CD4-positive, CD25-positive, alpha-beta regulatory T cell (primary cell): Measurements from ENCODE around the gene APH1B. TPM values are rescaled to one million over a fixed set of nuclear protein-coding genes. Genes with fewer than 3 reads are reported as not detected.

Experiments
- ATAC-seq, 2 donors: fragments of 150-1000 bp; cut with Tn5 transposase; one replicate each; pipeline ENCODE4 v1.10.0; 2021; ENCODE audit warnings: low read depth in 2 of 2, moderate number of reproducible peaks in 2 of 2, moderate library complexity in 1 of 2
- DNase-seq, 3 donors: peaks; one replicate each; pipeline versions ENCODE4 v3.0.0 to v3.0.0-alpha.2; 2012 to 2022; ENCODE audit warnings: mixed read lengths in 1 of 3
- H3K27ac ChIP-seq: one replicate; pipeline ENCODE4 v1.7.0; 2013; ENCODE audit warnings: mild to moderate bottlenecking, low read length; ENCODE audit not compliant: insufficient read depth, poor library complexity, severe bottlenecking
- H3K27me3 ChIP-seq: one replicate; pipeline ENCODE4 v1.7.0; 2013; ENCODE audit warnings: low read length; ENCODE audit not compliant: control insufficient read depth, insufficient read depth
- H3K36me3 ChIP-seq: one replicate; pipeline ENCODE4 v1.7.0; 2013; ENCODE audit warnings: mild to moderate bottlenecking, low read length, moderate library complexity; ENCODE audit not compliant: control insufficient read depth, insufficient read depth
- H3K4me1 ChIP-seq: 2 replicates; pipeline ENCODE4 v1.7.0; 2013; ENCODE audit warnings: mild to moderate bottlenecking, low read length; ENCODE audit not compliant: insufficient read depth, control insufficient read depth, poor library complexity, severe bottlenecking
- H3K4me3 ChIP-seq: one replicate; pipeline ENCODE4 v1.7.0; 2013; ENCODE audit warnings: low read depth, mild to moderate bottlenecking, low read length, moderate library complexity
- H3K9me3 ChIP-seq, 2 experiments: 1 replicate in 1 of 2; 2 replicates in 1 of 2; pipeline ENCODE4 v1.7.0; 2013; ENCODE audit warnings: low read length in 2 of 2, mild to moderate bottlenecking in 1 of 2, moderate library complexity in 1 of 2; ENCODE audit not compliant: control insufficient read depth in 2 of 2
- H3K27ac Mint-ChIP-seq, 3 donors: one replicate each; pipeline ENCODE4 v1.8.0; 2020 to 2022; ENCODE audit warnings: mild to moderate bottlenecking in 3 of 3, mixed read lengths in 3 of 3, moderate library complexity in 2 of 3
- H3K27me3 Mint-ChIP-seq: one replicate; pipeline ENCODE4 v1.8.0; 2022; ENCODE audit warnings: mild to moderate bottlenecking, mixed read lengths
- H3K36me3 Mint-ChIP-seq: one replicate; pipeline ENCODE4 v1.8.0; 2020; ENCODE audit warnings: mixed read lengths
- H3K4me1 Mint-ChIP-seq, 4 donors: one replicate each; pipeline ENCODE4 v1.8.0; 2020 to 2022; ENCODE audit warnings: mixed read lengths in 4 of 4, mild to moderate bottlenecking in 1 of 4
- H3K4me3 Mint-ChIP-seq, 4 donors: one replicate each; pipeline ENCODE4 v1.8.0; 2020 to 2022; ENCODE audit warnings: mild to moderate bottlenecking in 4 of 4, mixed read lengths in 4 of 4, moderate library complexity in 3 of 4
- H3K9me3 Mint-ChIP-seq, 7 donors: one replicate each; pipeline ENCODE4 v1.8.0; 2020 to 2022; ENCODE audit warnings: mixed read lengths in 7 of 7, mild to moderate bottlenecking in 3 of 7, moderate library complexity in 2 of 7
- polyA plus RNA-seq, 4 donors: library from polyadenylated mRNA; unstranded; fragments of 300-500 nt; fragmentation: Illumina TruSeq; gene quantifications; one replicate each; pipeline ENCODE4 v1.2.3, GENCODE V29; 2021
- total RNA-seq: library from RNA; stranded (reverse); gene quantifications from one replicate; pipeline ENCODE4 v1.2.3, GENCODE V29; 2022

Gene APH1B
- total and polyA plus RNA-seq, 5 donors from 2014 or later = 9.1 to 19.0 (median 13.7) TPM

DNA sequence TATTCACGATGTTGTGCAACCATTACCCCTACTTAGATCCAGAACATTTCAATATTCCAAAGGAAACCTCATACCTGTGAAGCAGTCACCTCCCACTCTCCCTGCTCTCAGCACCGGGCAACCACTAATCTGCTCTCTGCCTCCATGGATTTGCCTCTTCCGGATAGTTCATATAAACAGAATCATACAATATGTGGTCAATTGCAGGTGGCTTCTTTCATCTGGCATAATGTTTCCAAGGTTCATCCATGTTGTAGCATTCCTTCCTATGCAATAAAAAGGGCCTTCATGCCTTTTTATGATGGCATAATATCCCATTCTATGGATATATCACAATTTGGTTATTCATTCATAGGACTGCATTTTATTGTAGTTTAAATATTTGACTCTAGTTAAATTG, 80.3 kb downstream of the APH1B start:
- no peaks in the 10 kb centered on the region for H3K4me1 Mint-ChIP-seq
- H3K4me3 Mint-ChIP-seq = no peak overlapping the region
- Histone ChIP-seq H3K4me1 (no peaks in the 10 kb centered on the region), H3K27me3 (peaks cover 2% of the 10 kb centered on the region), H3K36me3 (no peaks in the 10 kb centered on the region), H3K27ac (no peak overlapping the region), H3K4me3 (no peak overlapping the region), H3K9me3 (no peaks in the 10 kb centered on the region)
- no peak for DNase-seq
- H3K36me3 Mint-ChIP-seq = no peaks in the 10 kb centered on the region
- H3K9me3 Mint-ChIP-seq = peaks cover 0 to 2% (median 0%) of the 10 kb centered on the region in 7 donors
- H3K27ac Mint-ChIP-seq = no peak overlapping the region
- H3K27me3 Mint-ChIP-seq = peaks cover 9% of the 10 kb centered on the region
- ATAC-seq = no peak

DNA sequence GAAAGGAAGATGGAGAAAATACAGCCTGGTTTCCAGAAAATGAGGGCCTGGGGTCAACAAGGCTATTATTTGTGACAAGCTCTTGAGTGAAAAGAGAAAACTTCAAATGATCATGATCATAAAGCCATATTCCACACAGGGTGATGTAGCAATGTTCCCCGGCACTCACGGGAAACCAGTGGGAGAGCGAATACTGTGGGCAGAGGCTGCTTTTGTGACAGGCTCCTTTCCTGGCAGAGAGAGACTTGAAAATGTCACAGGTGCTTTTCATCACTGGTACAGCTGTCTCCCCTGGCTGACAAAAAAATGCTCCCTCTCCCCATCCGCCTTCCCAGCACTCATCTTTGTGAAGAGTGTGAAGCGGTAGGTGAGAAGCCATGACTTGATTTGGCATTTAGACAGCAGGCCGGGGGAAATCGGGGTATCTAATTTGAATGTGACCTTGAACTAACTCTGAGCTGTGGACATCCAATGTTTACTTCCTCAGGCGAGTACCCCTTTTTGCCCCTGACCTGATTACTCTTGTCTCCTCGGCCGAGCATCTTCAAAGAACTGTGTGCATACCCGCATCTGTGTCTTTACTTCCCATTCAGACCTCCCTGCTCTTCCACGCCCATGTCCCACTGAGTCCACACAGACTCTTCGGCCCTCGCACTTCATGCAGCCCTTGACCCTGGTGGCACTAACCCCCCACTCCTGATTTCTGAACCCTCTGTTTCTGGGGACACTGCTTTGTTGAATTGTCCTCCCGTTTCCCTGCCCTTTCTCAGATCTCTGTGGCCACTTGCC, 81.0 kb downstream of the APH1B start:
- H3K4me1 ChIP-seq = no peaks in the 10 kb centered on the region
- no peaks in the 10 kb centered on the region for H3K36me3 ChIP-seq
- Mint-ChIP-seq H3K9me3 (peaks cover 0 to 2% (median 0%) of the 10 kb centered on the region in 7 donors), H3K4me1 (no peaks in the 10 kb centered on the region), H3K36me3 (no peaks in the 10 kb centered on the region), H3K27me3 (peaks cover 9% of the 10 kb centered on the region), H3K4me3 (no peak overlapping the region), H3K27ac (peak overlapping the region in 1 of 3 donors; percentile 5)
- ATAC-seq (no peak), DNase-seq (no peak)
- H3K4me3 ChIP-seq = no peak overlapping the region
- H3K9me3 ChIP-seq = no peaks in the 10 kb centered on the region
- peaks cover 2% of the 10 kb centered on the region for H3K27me3 ChIP-seq
- no peak overlapping the region for H3K27ac ChIP-seq

Other genes with a start within 250 kb of the APH1B start
- 11.2 TPM for gene TPM1, start 234.9 kb upstream of the APH1B start, total RNA-seq
- 10 to 100 TPM in 2 of 4 donors, 1 to 10 TPM in 2; 7.2 to 12.1 (median 9.5) TPM for gene TPM1, start 234.9 kb upstream of the APH1B start, polyA plus RNA-seq
- gene LACTB, start 155.7 kb upstream of the APH1B start, total RNA-seq = 8.5 TPM
- 10 to 100 TPM in 2 of 4 donors, 1 to 10 TPM in 2; 7.5 to 11.8 (median 9.8) TPM for gene LACTB, start 155.7 kb upstream of the APH1B start, polyA plus RNA-seq
- gene RPS27L, start 120.1 kb upstream of the APH1B start, total RNA-seq = 94.0 TPM
- gene RPS27L, start 120.1 kb upstream of the APH1B start, polyA plus RNA-seq = 100 to 1,000 TPM; 264 to 422 (median 337) TPM
- gene RAB8B, start 88.0 kb upstream of the APH1B start, total RNA-seq = 114 TPM
- 10 to 100 TPM; 67.4 to 82.4 (median 74.4) TPM for gene RAB8B, start 88.0 kb upstream of the APH1B start, polyA plus RNA-seq
- not detected for gene CA12, start 104.2 kb downstream of the APH1B start, total RNA-seq
- not detected for gene CA12, start 104.2 kb downstream of the APH1B start, polyA plus RNA-seq
- gene USP3, start 227.0 kb downstream of the APH1B start, total RNA-seq = 223 TPM
- 10 to 100 TPM; 49.5 to 57.2 (median 55.3) TPM for gene USP3, start 227.0 kb downstream of the APH1B start, polyA plus RNA-seq